Liver (tissue), 9 donors: ENCODE results near the gene TRIM71. TPM values are rescaled to one million over a fixed set of nuclear protein-coding genes. Genes with fewer than 3 reads are reported as not detected.

Source experiments
- DNase-seq: peaks from one replicate; pipeline ENCODE4 v3.0.0-alpha.2; 2017; ENCODE audit warnings: low spot score
- H3K27ac ChIP-seq, 2 donors: one replicate each; pipeline ENCODE4 v1.7.0; 2013; ENCODE audit warnings: inconsistent platforms in 2 of 2, low read length in 2 of 2, control low read depth in 1 of 2, low read depth in 1 of 2, mild to moderate bottlenecking in 1 of 2
- H3K27me3 ChIP-seq, 4 donors: one replicate each; pipeline versions ENCODE4 v1.6.1 to v1.7.0; 2013; ENCODE audit warnings: low read length in 3 of 4, inconsistent platforms in 1 of 4, mild to moderate bottlenecking in 1 of 4, moderate library complexity in 1 of 4; ENCODE audit not compliant: control insufficient read depth in 4 of 4, insufficient read depth in 4 of 4
- H3K36me3 ChIP-seq, 4 donors: one replicate each; pipeline versions ENCODE4 v1.6.1 to v1.7.0; 2013; ENCODE audit warnings: low read length in 3 of 4, mild to moderate bottlenecking in 3 of 4, low read depth in 1 of 4, moderate library complexity in 1 of 4; ENCODE audit not compliant: control insufficient read depth in 4 of 4, insufficient read depth in 3 of 4
- H3K4me1 ChIP-seq, 4 donors: one replicate each; pipeline versions ENCODE4 v1.6.1 to v1.7.0; 2013; ENCODE audit warnings: low read length in 3 of 4, mild to moderate bottlenecking in 3 of 4, moderate library complexity in 1 of 4; ENCODE audit not compliant: control insufficient read depth in 4 of 4, insufficient read depth in 4 of 4
- H3K4me3 ChIP-seq, 3 donors: one replicate each; pipeline versions ENCODE4 v1.6.1 to v1.7.0; 2013; ENCODE audit warnings: low read length in 3 of 3, control low read depth in 1 of 3, low read depth in 1 of 3, mild to moderate bottlenecking in 1 of 3
- H3K9ac ChIP-seq, 2 donors: one replicate each; pipeline ENCODE4 v1.7.0; 2013; ENCODE audit warnings: low read length in 2 of 2, mild to moderate bottlenecking in 2 of 2, moderate library complexity in 2 of 2, control low read depth in 1 of 2, low read depth in 1 of 2
- H3K9me3 ChIP-seq, 4 donors: one replicate each; pipeline versions ENCODE4 v1.6.1 to v1.7.0; 2013; ENCODE audit warnings: low read length in 3 of 4; ENCODE audit not compliant: control insufficient read depth in 4 of 4
- ATF3 ChIP-seq: IDR thresholded peaks from 2 replicates; pipeline ENCODE4 v1.6.1; 2016; ENCODE audit warnings: antibody characterized with exemption
- EGR1 ChIP-seq, 2 donors: IDR thresholded peaks; 2 replicates each; pipeline ENCODE4 v1.6.1; 2016 to 2018; ENCODE audit warnings: antibody characterized with exemption in 2 of 2, low read depth in 2 of 2
- FOXA1 ChIP-seq: IDR thresholded peaks from 2 replicates; pipeline ENCODE4 v1.6.1; 2016; ENCODE audit warnings: antibody characterized with exemption
- GABPA ChIP-seq, 2 donors: IDR thresholded peaks in 1 of 2; conservative IDR thresholded peaks in 1 of 2; 2 replicates each; pipeline ENCODE4 v1.6.1; 2016; ENCODE audit warnings: antibody characterized with exemption in 2 of 2, mild to moderate bottlenecking in 1 of 2, moderate library complexity in 1 of 2
- HNF4A ChIP-seq, 2 donors: conservative IDR thresholded peaks; 2 replicates each; pipeline ENCODE4 v1.6.1; 2016; ENCODE audit warnings: antibody characterized with exemption in 2 of 2, mild to moderate bottlenecking in 2 of 2
- HNF4G ChIP-seq: IDR thresholded peaks from 2 replicates; pipeline ENCODE4 v1.6.1; 2016; ENCODE audit warnings: antibody characterized with exemption
- JUND ChIP-seq, 2 donors: IDR thresholded peaks; 2 replicates each; pipeline ENCODE4 v1.6.1; 2016; ENCODE audit warnings: antibody characterized with exemption in 2 of 2
- NR2F2 ChIP-seq: IDR thresholded peaks from 2 replicates; pipeline ENCODE4 v1.6.1; 2016; ENCODE audit warnings: antibody characterized with exemption
- RAD21 ChIP-seq, 2 donors: IDR thresholded peaks; 2 replicates each; pipeline ENCODE4 v1.6.1; 2016; ENCODE audit warnings: antibody characterized with exemption in 2 of 2, mild to moderate bottlenecking in 2 of 2
- RXRA ChIP-seq, 2 donors: IDR thresholded peaks; 2 replicates each; pipeline ENCODE4 v1.6.1; 2017 to 2018; ENCODE audit warnings: antibody characterized with exemption in 2 of 2, mild to moderate bottlenecking in 1 of 2
- SP1 ChIP-seq: IDR thresholded peaks from 2 replicates; pipeline ENCODE4 v1.6.1; 2018; ENCODE audit warnings: antibody characterized with exemption, mild to moderate bottlenecking
- TAF1 ChIP-seq: conservative IDR thresholded peaks from 2 replicates; pipeline ENCODE4 v1.6.1; 2016; ENCODE audit warnings: antibody characterized with exemption, mild to moderate bottlenecking
- YY1 ChIP-seq: IDR thresholded peaks from 2 replicates; pipeline ENCODE4 v1.6.1; 2016; ENCODE audit warnings: antibody characterized with exemption, mild to moderate bottlenecking
- WGBS: extraction: QIAGEN DNeasy Blood & Tissue Kit; methylation state at CpG from one replicate; pipeline ENCODE4 v1.1.7; 2013; 5-methylcytosine and 5-hydroxymethylcytosine counted together
- polyA plus RNA-seq, 2 donors: library from polyadenylated mRNA; stranded (reverse) in 1 of 2; unstranded in 1 of 2; fragments of 200-250 nt in 1 of 2; fragments of >200 nt in 1 of 2; fragmentation: Nextera tagmentation in 1 of 2; extraction: Ambion mirVana in 1 of 2; gene quantifications; one replicate each; pipeline versions ENCODE4 v1.2.1 to v1.2.3, GENCODE V29; 2013 to 2015
- total RNA-seq, 2 donors: library from RNA; depleted of rRNA; stranded (reverse); fragments of >200 nt; gene quantifications; one replicate each; pipeline ENCODE4 v1.2.3, GENCODE V29; 2014
- TF ChIP-seq, protein P1 (sequence below): IDR thresholded peaks from 2 replicates; pipeline ENCODE4 v1.6.1; 2016; ENCODE audit warnings: antibody characterized with exemption, mild to moderate bottlenecking
- TF ChIP-seq, protein P2 (sequence below): IDR thresholded peaks from 2 replicates; pipeline ENCODE4 v1.6.1; 2016; ENCODE audit warnings: antibody characterized with exemption
- TF ChIP-seq, protein P3 (sequence below): IDR thresholded peaks from 2 replicates; pipeline ENCODE4 v1.6.1; 2016; ENCODE audit warnings: antibody characterized with exemption
- TF ChIP-seq, protein P4 (sequence below): fragments of 150-350 bp; IDR thresholded peaks from 2 replicates; pipeline ENCODE4 v1.5.1; 2017; ENCODE audit warnings: improper control_type of control experiment, low read depth, low read length; ENCODE audit not compliant: missing input control
- donor health status: healthy.
- donor health status: healthy.
- donor health status: healthy.
- donor health status: healthy.
- donor health status: healthy.

The TRIM71 gene
- total and polyA plus RNA-seq, 4 donors: under 0.01 to 9.1 TPM; not detected in 2

GRCh38 chr3:32820430-32820829 is 2.6 kb downstream of the TRIM71 start:
- Histone ChIP-seq H3K4me1 (peaks cover 16 to 30% (median 21%) of the 10 kb centered on the region in 4 donors), H3K9ac (no peak overlapping the region), H3K36me3 (no peaks in the 10 kb centered on the region), H3K27me3 (peaks cover 2 to 33% (median 21%) of the 10 kb centered on the region in 4 donors), H3K9me3 (peaks cover 0 to 15% (median 0%) of the 10 kb centered on the region in 4 donors), H3K4me3 (no peak overlapping the region), H3K27ac (no peak overlapping the region)
- WGBS: 69% methylated on average over 2 of the region's 2 CpGs
- TF ChIP-seq FOXA1 (no peak), HNF4G (no peak), EGR1 (IDR thresholded peaks at IDR 0.05; ENCODE audit: low read depth in 2 of 2) (no peak), JUND (IDR thresholded peaks at IDR 0.05) (no peak), NR2F2 (no peak), ATF3 (no peak), RAD21 (IDR thresholded peaks at IDR 0.05) (no peak), TAF1 (no peak), YY1 (no peak), RXRA (IDR thresholded peaks at IDR 0.05) (no peak), SP1 (no peak), GABPA (IDR thresholded peaks at IDR 0.05 in 1 of 2, conservative IDR thresholded peaks at IDR 0.05 in 1 of 2) (no peak), HNF4A (conservative IDR thresholded peaks at IDR 0.05) (no peak)
- TF ChIP-seq, protein P1, sequence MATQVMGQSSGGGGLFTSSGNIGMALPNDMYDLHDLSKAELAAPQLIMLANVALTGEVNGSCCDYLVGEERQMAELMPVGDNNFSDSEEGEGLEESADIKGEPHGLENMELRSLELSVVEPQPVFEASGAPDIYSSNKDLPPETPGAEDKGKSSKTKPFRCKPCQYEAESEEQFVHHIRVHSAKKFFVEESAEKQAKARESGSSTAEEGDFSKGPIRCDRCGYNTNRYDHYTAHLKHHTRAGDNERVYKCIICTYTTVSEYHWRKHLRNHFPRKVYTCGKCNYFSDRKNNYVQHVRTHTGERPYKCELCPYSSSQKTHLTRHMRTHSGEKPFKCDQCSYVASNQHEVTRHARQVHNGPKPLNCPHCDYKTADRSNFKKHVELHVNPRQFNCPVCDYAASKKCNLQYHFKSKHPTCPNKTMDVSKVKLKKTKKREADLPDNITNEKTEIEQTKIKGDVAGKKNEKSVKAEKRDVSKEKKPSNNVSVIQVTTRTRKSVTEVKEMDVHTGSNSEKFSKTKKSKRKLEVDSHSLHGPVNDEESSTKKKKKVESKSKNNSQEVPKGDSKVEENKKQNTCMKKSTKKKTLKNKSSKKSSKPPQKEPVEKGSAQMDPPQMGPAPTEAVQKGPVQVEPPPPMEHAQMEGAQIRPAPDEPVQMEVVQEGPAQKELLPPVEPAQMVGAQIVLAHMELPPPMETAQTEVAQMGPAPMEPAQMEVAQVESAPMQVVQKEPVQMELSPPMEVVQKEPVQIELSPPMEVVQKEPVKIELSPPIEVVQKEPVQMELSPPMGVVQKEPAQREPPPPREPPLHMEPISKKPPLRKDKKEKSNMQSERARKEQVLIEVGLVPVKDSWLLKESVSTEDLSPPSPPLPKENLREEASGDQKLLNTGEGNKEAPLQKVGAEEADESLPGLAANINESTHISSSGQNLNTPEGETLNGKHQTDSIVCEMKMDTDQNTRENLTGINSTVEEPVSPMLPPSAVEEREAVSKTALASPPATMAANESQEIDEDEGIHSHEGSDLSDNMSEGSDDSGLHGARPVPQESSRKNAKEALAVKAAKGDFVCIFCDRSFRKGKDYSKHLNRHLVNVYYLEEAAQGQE: no peak
- TF ChIP-seq, protein P2, sequence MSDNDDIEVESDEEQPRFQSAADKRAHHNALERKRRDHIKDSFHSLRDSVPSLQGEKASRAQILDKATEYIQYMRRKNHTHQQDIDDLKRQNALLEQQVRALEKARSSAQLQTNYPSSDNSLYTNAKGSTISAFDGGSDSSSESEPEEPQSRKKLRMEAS: no peak
- TF ChIP-seq, protein P3, sequence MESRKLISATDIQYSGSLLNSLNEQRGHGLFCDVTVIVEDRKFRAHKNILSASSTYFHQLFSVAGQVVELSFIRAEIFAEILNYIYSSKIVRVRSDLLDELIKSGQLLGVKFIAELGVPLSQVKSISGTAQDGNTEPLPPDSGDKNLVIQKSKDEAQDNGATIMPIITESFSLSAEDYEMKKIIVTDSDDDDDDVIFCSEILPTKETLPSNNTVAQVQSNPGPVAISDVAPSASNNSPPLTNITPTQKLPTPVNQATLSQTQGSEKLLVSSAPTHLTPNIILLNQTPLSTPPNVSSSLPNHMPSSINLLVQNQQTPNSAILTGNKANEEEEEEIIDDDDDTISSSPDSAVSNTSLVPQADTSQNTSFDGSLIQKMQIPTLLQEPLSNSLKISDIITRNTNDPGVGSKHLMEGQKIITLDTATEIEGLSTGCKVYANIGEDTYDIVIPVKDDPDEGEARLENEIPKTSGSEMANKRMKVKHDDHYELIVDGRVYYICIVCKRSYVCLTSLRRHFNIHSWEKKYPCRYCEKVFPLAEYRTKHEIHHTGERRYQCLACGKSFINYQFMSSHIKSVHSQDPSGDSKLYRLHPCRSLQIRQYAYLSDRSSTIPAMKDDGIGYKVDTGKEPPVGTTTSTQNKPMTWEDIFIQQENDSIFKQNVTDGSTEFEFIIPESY: no peak
- TF ChIP-seq, protein P4, sequence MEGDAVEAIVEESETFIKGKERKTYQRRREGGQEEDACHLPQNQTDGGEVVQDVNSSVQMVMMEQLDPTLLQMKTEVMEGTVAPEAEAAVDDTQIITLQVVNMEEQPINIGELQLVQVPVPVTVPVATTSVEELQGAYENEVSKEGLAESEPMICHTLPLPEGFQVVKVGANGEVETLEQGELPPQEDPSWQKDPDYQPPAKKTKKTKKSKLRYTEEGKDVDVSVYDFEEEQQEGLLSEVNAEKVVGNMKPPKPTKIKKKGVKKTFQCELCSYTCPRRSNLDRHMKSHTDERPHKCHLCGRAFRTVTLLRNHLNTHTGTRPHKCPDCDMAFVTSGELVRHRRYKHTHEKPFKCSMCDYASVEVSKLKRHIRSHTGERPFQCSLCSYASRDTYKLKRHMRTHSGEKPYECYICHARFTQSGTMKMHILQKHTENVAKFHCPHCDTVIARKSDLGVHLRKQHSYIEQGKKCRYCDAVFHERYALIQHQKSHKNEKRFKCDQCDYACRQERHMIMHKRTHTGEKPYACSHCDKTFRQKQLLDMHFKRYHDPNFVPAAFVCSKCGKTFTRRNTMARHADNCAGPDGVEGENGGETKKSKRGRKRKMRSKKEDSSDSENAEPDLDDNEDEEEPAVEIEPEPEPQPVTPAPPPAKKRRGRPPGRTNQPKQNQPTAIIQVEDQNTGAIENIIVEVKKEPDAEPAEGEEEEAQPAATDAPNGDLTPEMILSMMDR: no peak
- no peak for DNase-seq
